Mammary epithelial cell (primary cell): ENCODE measurements around the gene SLC38A8.

Experiments
- CTCF ChIP-seq, 2 donors: IDR thresholded peaks in 1 of 2; conservative IDR thresholded peaks in 1 of 2; 2 replicates each; pipeline ENCODE4 v1.5.1; 2011 to 2012; ENCODE audit warnings: inconsistent platforms in 2 of 2, low read length in 2 of 2, mild to moderate bottlenecking in 2 of 2, control low read depth in 1 of 2, low read depth in 1 of 2; ENCODE audit not compliant: insufficient read depth in 1 of 2; ENCODE audit errors: extremely low read depth in 1 of 2
- EZH2 ChIP-seq: IDR thresholded peaks from 2 replicates; pipeline ENCODE4 v1.6.1; 2012; ENCODE audit warnings: low read length, inconsistent platforms, borderline replicate concordance

GRCh38 chr16:83978401-83978904, 64.1 kb downstream of the SLC38A8 start:
- TF ChIP-seq EZH2 = no peak
- no peak for TF ChIP-seq CTCF (conservative IDR thresholded peaks at IDR 0.05 in 1 of 2, IDR thresholded peaks at IDR 0.05 in 1 of 2; ENCODE audit: extremely low read depth in 1 of 2, insufficient read depth in 1 of 2, low read depth in 1 of 2, low read length in 2 of 2)
